ENCODE results near the gene ZNF311. TPM values are rescaled to one million over a fixed set of nuclear protein-coding genes. Genes with fewer than 3 reads are reported as not detected.
A peak's percentile ranks its signal among the peaks of the same experiment; 100 is the strongest.

ZNF311 gene
- polyA plus RNA-seq, 2 of the 4 experiments (the other 2 are of a cell fraction), result 0.27 to 0.74 TPM

GRCh38 chr6:28981431-28981832 lies 23.7 kb downstream of the ZNF311 start:
- Histone ChIP-seq H3K4me2 (peak overlapping the region; percentile 81), H3K9me3 (no peaks in the 10 kb centered on the region), H3K27ac (peak overlapping the region; percentile 69 to 86), H3K4me1 (peaks cover 10% of the 10 kb centered on the region), H3K4me3 (peak overlapping the region; percentile 80)
- CTCF ChIA-PET, result interaction anchor here (0.8 to 3.1 kb wide), 15 partner anchors 13 to 251 kb away, joined by 3 to 7 read pairs (median 3); partner anchors contain the start of gene TRIM27
- no peak for TF ChIP-seq RNF2 (IDR thresholded peaks at IDR 0.05; ENCODE audit: borderline replicate concordance, low read depth)
- TF ChIP-seq HMGXB4 (CRISPR knock-in tag; IDR thresholded peaks at IDR 0.05; ENCODE audit: borderline replicate concordance), result peak; percentile 35; the same call in 1 of the 2 replicates
- peak in 1 of 2 experiments; percentile 14; a peak in 1 of 4 replicates for TF ChIP-seq CEBPB (IDR thresholded peaks at IDR 0.05)
- POLR2A ChIA-PET, result interaction anchor here (0.6 to 2.2 kb wide), 5 partner anchors 58 to 714 kb away, joined by 3 to 13 read pairs (median 7); partner anchors contain the start of genes TRIM27 and ZSCAN26
- WGBS (ENCODE audit: missing lambda C conversion rate), result 1% methylated on average over 13 of the region's 13 CpGs
- FAIRE-seq (no peak), DNase-seq (ENCODE audit: low read depth in 1 of 2, low spot score in 1 of 2) (peak in 1 of 2 experiments; percentile 65), ATAC-seq (no peak)

DNA sequence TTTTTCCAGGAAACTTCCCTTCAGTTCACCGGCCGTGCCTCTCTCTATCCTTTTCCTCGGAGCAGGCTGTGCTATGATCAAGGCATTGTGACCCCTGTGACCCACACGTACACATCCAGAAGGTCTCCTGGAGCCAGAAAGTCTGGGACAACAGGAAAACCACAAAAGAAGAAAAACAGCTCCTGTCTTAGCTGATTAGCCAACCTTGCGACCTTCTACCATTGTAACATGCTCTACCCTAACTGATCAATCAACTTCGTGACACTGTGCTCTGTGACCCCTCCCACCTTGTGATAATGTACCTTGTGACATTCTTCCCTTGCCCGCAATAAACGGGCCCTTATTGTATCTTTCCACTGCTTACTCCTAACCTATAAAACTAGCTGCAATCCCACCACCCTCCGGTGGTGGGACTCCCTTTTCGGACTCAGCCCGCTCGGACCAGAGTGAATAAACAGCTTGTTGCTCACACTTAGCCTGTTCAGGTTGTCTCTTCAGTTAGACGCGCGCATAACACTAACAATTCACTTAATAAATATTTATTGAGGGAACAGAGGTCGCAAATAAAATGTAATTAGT lies 24.2 kb downstream of the ZNF311 start:
- ATAC-seq (peak; percentile 75 to 76), FAIRE-seq (no peak), DNase-seq (ENCODE audit: low read depth in 1 of 2, low spot score in 1 of 2) (peak; percentile 78 to 86)
- TF ChIP-seq CTCF (IDR thresholded peaks at IDR 0.05) (0 out of 3 replicates have a peak, but pooled peaks have one; percentile 11), CBX8 (IDR thresholded peaks at IDR 0.05) (no peak)
- no peaks in the 10 kb centered on the region for H3K9me3 ChIP-seq
- WGBS (ENCODE audit: missing lambda C conversion rate), result 2% methylated on average over 16 of the region's 16 CpGs
- peak overlapping the region; percentile 81 for H3K4me2 ChIP-seq
- ChIA-PET CTCF (interaction anchor here (0.8 to 3.1 kb wide), 12 partner anchors 13 to 185 kb away, joined by 3 to 7 read pairs (median 3); partner anchors contain the start of gene TRIM27), POLR2A (interaction anchor here (0.7 to 2.2 kb wide), 4 partner anchors 57 to 714 kb away, joined by 3 to 13 read pairs (median 6); partner anchors contain the start of genes TRIM27 and ZSCAN26)
- peak overlapping the region; percentile 69 to 86 for H3K27ac ChIP-seq
- peak overlapping the region; percentile 80 for H3K4me3 ChIP-seq
- peaks cover 10% of the 10 kb centered on the region for H3K4me1 ChIP-seq

GRCh38 chr6:28980137-28980851 lies 24.8 kb downstream of the ZNF311 start:
- H3K9me3 ChIP-seq, result no peaks in the 10 kb centered on the region
- DNase-seq (ENCODE audit: low read depth in 1 of 2, low spot score in 1 of 2) (no peak), ATAC-seq (no peak), FAIRE-seq (no peak)
- peak overlapping the region; percentile 80 for H3K4me3 ChIP-seq
- H3K27ac ChIP-seq, result peak overlapping the region; percentile 69 to 86
- H3K4me1 ChIP-seq, result peaks cover 10% of the 10 kb centered on the region
- peak overlapping the region; percentile 81 for H3K4me2 ChIP-seq
- CTCF ChIA-PET, result interaction anchor here (0.8 to 3.1 kb wide), 7 partner anchors 12 to 142 kb away, joined by 3 to 7 read pairs (median 3); no protein-coding TSS in a partner anchor
- 63% methylated on average over 8 of the region's 8 CpGs for WGBS (ENCODE audit: missing lambda C conversion rate)
- POLR2A ChIA-PET, result interaction anchor here (1.3 kb wide), 1 partner anchor 57 kb away, joined by 7 read pairs; the partner anchor contains the start of gene TRIM27
- TF ChIP-seq, protein P1, sequence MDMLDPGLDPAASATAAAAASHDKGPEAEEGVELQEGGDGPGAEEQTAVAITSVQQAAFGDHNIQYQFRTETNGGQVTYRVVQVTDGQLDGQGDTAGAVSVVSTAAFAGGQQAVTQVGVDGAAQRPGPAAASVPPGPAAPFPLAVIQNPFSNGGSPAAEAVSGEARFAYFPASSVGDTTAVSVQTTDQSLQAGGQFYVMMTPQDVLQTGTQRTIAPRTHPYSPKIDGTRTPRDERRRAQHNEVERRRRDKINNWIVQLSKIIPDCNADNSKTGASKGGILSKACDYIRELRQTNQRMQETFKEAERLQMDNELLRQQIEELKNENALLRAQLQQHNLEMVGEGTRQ (IDR thresholded peaks at IDR 0.05), result no peak
- TF ChIP-seq RARB (CRISPR knock-in tag; IDR thresholded peaks at IDR 0.05) (no peak), SREBF2 (IDR thresholded peaks at IDR 0.05) (no peak), HMGXB4 (CRISPR knock-in tag; IDR thresholded peaks at IDR 0.05; ENCODE audit: borderline replicate concordance) (no peak), CBX8 (IDR thresholded peaks at IDR 0.05) (no peak), MYC (IDR thresholded peaks at IDR 0.05; ENCODE audit: borderline replicate concordance, low read length) (no peak), EHMT2 (IDR thresholded peaks at IDR 0.05; ENCODE audit: low read depth) (no peak), TFCP2L1 (CRISPR knock-in tag; IDR thresholded peaks at IDR 0.05) (no peak), SMC3 (IDR thresholded peaks at IDR 0.05) (no peak), MAFK (IDR thresholded peaks at IDR 0.05; ENCODE audit: partially characterized antibody) (no peak), RNF2 (IDR thresholded peaks at IDR 0.05; ENCODE audit: borderline replicate concordance, low read depth) (no peak), BHLHE40 (IDR thresholded peaks at IDR 0.05; ENCODE audit: low read depth, low read length) (no peak), HOXB5 (CRISPR knock-in tag; IDR thresholded peaks at IDR 0.05) (no peak), NPAS2 (CRISPR knock-in tag; IDR thresholded peaks at IDR 0.05; ENCODE audit: borderline replicate concordance) (no peak), HOXB13 (CRISPR knock-in tag; IDR thresholded peaks at IDR 0.05; ENCODE audit: low read depth) (no peak)
- TF ChIP-seq, protein P2, sequence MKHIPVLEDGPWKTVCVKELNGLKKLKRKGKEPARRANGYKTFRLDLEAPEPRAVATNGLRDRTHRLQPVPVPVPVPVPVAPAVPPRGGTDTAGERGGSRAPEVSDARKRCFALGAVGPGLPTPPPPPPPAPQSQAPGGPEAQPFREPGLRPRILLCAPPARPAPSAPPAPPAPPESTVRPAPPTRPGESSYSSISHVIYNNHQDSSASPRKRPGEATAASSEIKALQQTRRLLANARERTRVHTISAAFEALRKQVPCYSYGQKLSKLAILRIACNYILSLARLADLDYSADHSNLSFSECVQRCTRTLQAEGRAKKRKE (CRISPR knock-in tag; IDR thresholded peaks at IDR 0.05; ENCODE audit: low read depth), result no peak
- TF ChIP-seq, protein P3, sequence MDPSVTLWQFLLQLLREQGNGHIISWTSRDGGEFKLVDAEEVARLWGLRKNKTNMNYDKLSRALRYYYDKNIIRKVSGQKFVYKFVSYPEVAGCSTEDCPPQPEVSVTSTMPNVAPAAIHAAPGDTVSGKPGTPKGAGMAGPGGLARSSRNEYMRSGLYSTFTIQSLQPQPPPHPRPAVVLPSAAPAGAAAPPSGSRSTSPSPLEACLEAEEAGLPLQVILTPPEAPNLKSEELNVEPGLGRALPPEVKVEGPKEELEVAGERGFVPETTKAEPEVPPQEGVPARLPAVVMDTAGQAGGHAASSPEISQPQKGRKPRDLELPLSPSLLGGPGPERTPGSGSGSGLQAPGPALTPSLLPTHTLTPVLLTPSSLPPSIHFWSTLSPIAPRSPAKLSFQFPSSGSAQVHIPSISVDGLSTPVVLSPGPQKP (IDR thresholded peaks at IDR 0.05; ENCODE audit: low read depth, low read length), result no peak
- TF ChIP-seq, protein P4, sequence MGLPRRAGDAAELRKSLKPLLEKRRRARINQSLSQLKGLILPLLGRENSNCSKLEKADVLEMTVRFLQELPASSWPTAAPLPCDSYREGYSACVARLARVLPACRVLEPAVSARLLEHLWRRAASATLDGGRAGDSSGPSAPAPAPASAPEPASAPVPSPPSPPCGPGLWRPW (IDR thresholded peaks at IDR 0.05), result no peak
